Neural cell (in vitro differentiated cells): Measurements from ENCODE around the gene MINDY4. TPM values are rescaled to one million over a fixed set of nuclear protein-coding genes. Genes with fewer than 3 reads are reported as not detected.

Experiments
- H2AFZ ChIP-seq: fragments of 200-600, 300-800 bp; sonication (generic), shearing (Covaris generic); 2 replicates; pipeline ENCODE4 v1.6.0; 2014; ENCODE audit warnings: low read depth, mild to moderate bottlenecking, antibody characterized with exemption, low read length, moderate library complexity
- H3F3A ChIP-seq: fragments of 200-600 bp; shearing (Covaris generic); 2 replicates; pipeline ENCODE4 v1.6.1; 2016; ENCODE audit warnings: mild to moderate bottlenecking, moderate library complexity, mixed read lengths, antibody characterized with exemption, low read length; ENCODE audit not compliant: insufficient read depth, poor library complexity, severe bottlenecking
- H3K27ac ChIP-seq: fragments of 200-600, 300-800 bp; sonication (generic), shearing (Covaris generic); 2 replicates; pipeline ENCODE4 v1.5.1; 2014; ENCODE audit warnings: mild to moderate bottlenecking, low read length, moderate library complexity
- H3K27me3 ChIP-seq: fragments of 300-800, 200-600 bp; sonication (generic), shearing (Covaris generic); 2 replicates; pipeline ENCODE4 v1.6.0; 2014; ENCODE audit warnings: mild to moderate bottlenecking, low read depth, low read length, moderate library complexity; ENCODE audit not compliant: insufficient read depth
- H3K36me3 ChIP-seq: fragments of 300-800, 200-600 bp; sonication (generic), shearing (Covaris generic); 2 replicates; pipeline ENCODE4 v1.5.1; 2014; ENCODE audit warnings: mild to moderate bottlenecking, antibody characterized with exemption, low read length, moderate library complexity; ENCODE audit not compliant: insufficient read depth
- H3K4me2 ChIP-seq: fragments of 300-800, 200-600 bp; sonication (generic), shearing (Covaris generic); 2 replicates; pipeline ENCODE4 v1.6.0; 2014; ENCODE audit warnings: mild to moderate bottlenecking, low read length
- H3K4me3 ChIP-seq: fragments of 300-800, 200-600 bp; sonication (generic), shearing (Covaris generic); 2 replicates; pipeline ENCODE4 v1.5.1; 2014; ENCODE audit warnings: mild to moderate bottlenecking, low read length, moderate library complexity
- H3K79me2 ChIP-seq: fragments of 200-600 bp; shearing (Covaris generic); replicated peaks from 2 replicates; pipeline ENCODE4 v1.6.0; 2014; ENCODE audit warnings: mild to moderate bottlenecking, low read length, moderate library complexity; ENCODE audit not compliant: insufficient read depth
- H3K9ac ChIP-seq: fragments of 300-800, 200-600 bp; sonication (generic), shearing (Covaris generic); 2 replicates; pipeline ENCODE4 v1.6.1; 2016; ENCODE audit warnings: mild to moderate bottlenecking, low read length, mixed read lengths
- H3K9me2 ChIP-seq: fragments of 200-600 bp; shearing (Covaris generic); 2 replicates; pipeline ENCODE4 v1.6.1; 2016; ENCODE audit warnings: mild to moderate bottlenecking, low read length, mixed read lengths; ENCODE audit not compliant: insufficient read depth
- H3K9me3 ChIP-seq: fragments of 200-600, 300-800 bp; sonication (generic), shearing (Covaris generic); 2 replicates; pipeline ENCODE4 v1.6.1; 2016; ENCODE audit warnings: mild to moderate bottlenecking, mixed run types, low read length, moderate library complexity, mixed read lengths
- H4K20me1 ChIP-seq: fragments of 200-600 bp; shearing (Covaris generic); 2 replicates; pipeline ENCODE4 v1.6.1; 2016; ENCODE audit warnings: mild to moderate bottlenecking, mixed run types; ENCODE audit not compliant: insufficient read depth
- EP300 ChIP-seq: fragments of 450-650 bp; conservative IDR thresholded peaks from 2 replicates; pipeline ENCODE4 v1.6.1; 2014; ENCODE audit warnings: antibody characterized with exemption, mild to moderate bottlenecking, moderate library complexity; ENCODE audit not compliant: poor library complexity, severe bottlenecking
- EZH2 ChIP-seq: fragments of 200-600, 300-800 bp; shearing (Covaris generic), sonication (generic); IDR thresholded peaks from 2 replicates; pipeline ENCODE4 v1.6.1; 2014; ENCODE audit warnings: antibody characterized with exemption, low read length, borderline replicate concordance, mild to moderate bottlenecking; ENCODE audit not compliant: insufficient read depth, poor library complexity, severe bottlenecking
- MXI1 ChIP-seq: fragments of 450-650 bp; conservative IDR thresholded peaks from 2 replicates; pipeline ENCODE4 v1.6.1; 2014; ENCODE audit warnings: antibody characterized with exemption, mild to moderate bottlenecking; ENCODE audit not compliant: poor library complexity, severe bottlenecking
- POLR2AphosphoS5 ChIP-seq: IDR thresholded peaks from 2 replicates; pipeline ENCODE4 v1.6.1; 2012
- RAD21 ChIP-seq: fragments of 450-650 bp; conservative IDR thresholded peaks from 2 replicates; pipeline ENCODE4 v1.6.1; 2014; ENCODE audit warnings: antibody characterized with exemption, mild to moderate bottlenecking, moderate library complexity
- SMC3 ChIP-seq: fragments of 450-650 bp; conservative IDR thresholded peaks from 2 replicates; pipeline ENCODE4 v1.6.1; 2014; ENCODE audit warnings: antibody characterized with exemption, mild to moderate bottlenecking, moderate library complexity; ENCODE audit not compliant: poor library complexity
- TAF1 ChIP-seq: IDR thresholded peaks from 2 replicates; pipeline ENCODE4 v1.6.1; 2012; ENCODE audit warnings: low read depth
- polyA plus RNA-seq: library from polyadenylated mRNA; depleted of rRNA; stranded (reverse); fragments of >200 nt; gene quantifications from 2 replicates; pipeline ENCODE4 v1.2.3, GENCODE V29; 2014
- TF ChIP-seq, protein P1 (sequence below): IDR thresholded peaks from 2 replicates; pipeline ENCODE4 v1.6.1; 2012; ENCODE audit warnings: borderline replicate concordance
- TF ChIP-seq, protein P2 (sequence below): fragments of 450-650 bp; IDR thresholded peaks from 2 replicates; pipeline ENCODE4 v1.5.1; 2014; ENCODE audit warnings: antibody characterized with exemption, mild to moderate bottlenecking, moderate library complexity; ENCODE audit not compliant: poor library complexity, severe bottlenecking

MINDY4 gene
- polyA plus RNA-seq, 1 donor from 2014 or later, result 1.0 TPM

DNA sequence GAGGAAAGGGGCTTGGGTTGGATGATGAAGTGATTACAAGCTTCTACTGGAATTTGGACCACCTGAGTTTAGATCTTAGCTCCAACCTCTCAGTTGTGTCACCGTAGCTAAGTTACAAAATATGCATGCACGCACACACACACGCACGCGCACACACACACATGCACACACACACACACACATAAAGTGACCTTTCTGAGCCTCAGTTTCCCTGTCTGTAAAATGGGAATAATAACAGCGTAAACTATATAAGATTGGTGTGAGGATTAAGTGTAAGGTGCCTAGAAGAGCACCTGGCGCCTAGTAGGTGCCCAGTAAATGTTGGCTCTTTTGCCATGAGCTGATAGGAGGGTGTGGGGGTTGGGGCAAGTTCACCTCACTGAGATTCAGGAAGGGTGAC, 127.8 kb downstream of the MINDY4 start:
- H2AFZ ChIP-seq, result no peak overlapping the region
- no peak overlapping the region for H3K4me2 ChIP-seq
- no peak for TF ChIP-seq POLR2AphosphoS5

GRCh38 chr7:30899630-30900029, 128.4 kb downstream of the MINDY4 start:
- H3K27ac ChIP-seq, result no peak overlapping the region
- no peak overlapping the region for H2AFZ ChIP-seq
- H3K9me2 ChIP-seq, result no peaks in the 10 kb centered on the region
- no peak overlapping the region for H3K4me3 ChIP-seq
- no peaks in the 10 kb centered on the region for H3F3A ChIP-seq
- no peaks in the 10 kb centered on the region for H3K36me3 ChIP-seq
- H3K9ac ChIP-seq, result no peak overlapping the region
- no peaks in the 10 kb centered on the region for H4K20me1 ChIP-seq
- no peak overlapping the region for H3K4me2 ChIP-seq
- TF ChIP-seq TAF1, result no peak
- no peak for TF ChIP-seq EP300
- TF ChIP-seq RAD21, result no peak
- TF ChIP-seq, protein P1, sequence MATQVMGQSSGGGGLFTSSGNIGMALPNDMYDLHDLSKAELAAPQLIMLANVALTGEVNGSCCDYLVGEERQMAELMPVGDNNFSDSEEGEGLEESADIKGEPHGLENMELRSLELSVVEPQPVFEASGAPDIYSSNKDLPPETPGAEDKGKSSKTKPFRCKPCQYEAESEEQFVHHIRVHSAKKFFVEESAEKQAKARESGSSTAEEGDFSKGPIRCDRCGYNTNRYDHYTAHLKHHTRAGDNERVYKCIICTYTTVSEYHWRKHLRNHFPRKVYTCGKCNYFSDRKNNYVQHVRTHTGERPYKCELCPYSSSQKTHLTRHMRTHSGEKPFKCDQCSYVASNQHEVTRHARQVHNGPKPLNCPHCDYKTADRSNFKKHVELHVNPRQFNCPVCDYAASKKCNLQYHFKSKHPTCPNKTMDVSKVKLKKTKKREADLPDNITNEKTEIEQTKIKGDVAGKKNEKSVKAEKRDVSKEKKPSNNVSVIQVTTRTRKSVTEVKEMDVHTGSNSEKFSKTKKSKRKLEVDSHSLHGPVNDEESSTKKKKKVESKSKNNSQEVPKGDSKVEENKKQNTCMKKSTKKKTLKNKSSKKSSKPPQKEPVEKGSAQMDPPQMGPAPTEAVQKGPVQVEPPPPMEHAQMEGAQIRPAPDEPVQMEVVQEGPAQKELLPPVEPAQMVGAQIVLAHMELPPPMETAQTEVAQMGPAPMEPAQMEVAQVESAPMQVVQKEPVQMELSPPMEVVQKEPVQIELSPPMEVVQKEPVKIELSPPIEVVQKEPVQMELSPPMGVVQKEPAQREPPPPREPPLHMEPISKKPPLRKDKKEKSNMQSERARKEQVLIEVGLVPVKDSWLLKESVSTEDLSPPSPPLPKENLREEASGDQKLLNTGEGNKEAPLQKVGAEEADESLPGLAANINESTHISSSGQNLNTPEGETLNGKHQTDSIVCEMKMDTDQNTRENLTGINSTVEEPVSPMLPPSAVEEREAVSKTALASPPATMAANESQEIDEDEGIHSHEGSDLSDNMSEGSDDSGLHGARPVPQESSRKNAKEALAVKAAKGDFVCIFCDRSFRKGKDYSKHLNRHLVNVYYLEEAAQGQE, result no peak
- TF ChIP-seq, protein P2, sequence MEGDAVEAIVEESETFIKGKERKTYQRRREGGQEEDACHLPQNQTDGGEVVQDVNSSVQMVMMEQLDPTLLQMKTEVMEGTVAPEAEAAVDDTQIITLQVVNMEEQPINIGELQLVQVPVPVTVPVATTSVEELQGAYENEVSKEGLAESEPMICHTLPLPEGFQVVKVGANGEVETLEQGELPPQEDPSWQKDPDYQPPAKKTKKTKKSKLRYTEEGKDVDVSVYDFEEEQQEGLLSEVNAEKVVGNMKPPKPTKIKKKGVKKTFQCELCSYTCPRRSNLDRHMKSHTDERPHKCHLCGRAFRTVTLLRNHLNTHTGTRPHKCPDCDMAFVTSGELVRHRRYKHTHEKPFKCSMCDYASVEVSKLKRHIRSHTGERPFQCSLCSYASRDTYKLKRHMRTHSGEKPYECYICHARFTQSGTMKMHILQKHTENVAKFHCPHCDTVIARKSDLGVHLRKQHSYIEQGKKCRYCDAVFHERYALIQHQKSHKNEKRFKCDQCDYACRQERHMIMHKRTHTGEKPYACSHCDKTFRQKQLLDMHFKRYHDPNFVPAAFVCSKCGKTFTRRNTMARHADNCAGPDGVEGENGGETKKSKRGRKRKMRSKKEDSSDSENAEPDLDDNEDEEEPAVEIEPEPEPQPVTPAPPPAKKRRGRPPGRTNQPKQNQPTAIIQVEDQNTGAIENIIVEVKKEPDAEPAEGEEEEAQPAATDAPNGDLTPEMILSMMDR, result no peak
- no peak for TF ChIP-seq EZH2
- no peak for TF ChIP-seq MXI1
- no peak for TF ChIP-seq SMC3
- no peak for TF ChIP-seq POLR2AphosphoS5
- H3K27me3 ChIP-seq, result no peaks in the 10 kb centered on the region
- no peaks in the 10 kb centered on the region for H3K79me2 ChIP-seq
- no peaks in the 10 kb centered on the region for H3K9me3 ChIP-seq

More for the DNA sequence above, 127.8 kb downstream of the MINDY4 start:
- Histone ChIP-seq H3K27ac (no peak overlapping the region), H3K79me2 (no peaks in the 10 kb centered on the region), H3K9ac (no peak overlapping the region), H3K36me3 (no peaks in the 10 kb centered on the region), H3K4me3 (no peak overlapping the region), H3K27me3 (no peaks in the 10 kb centered on the region), H3K9me3 (no peaks in the 10 kb centered on the region), H3K9me2 (no peaks in the 10 kb centered on the region), H4K20me1 (no peaks in the 10 kb centered on the region), H3F3A (no peaks in the 10 kb centered on the region)

GRCh38 chr7:30900053-30900452, 128.8 kb downstream of the MINDY4 start:
- no peaks in the 10 kb centered on the region for H3K27me3 ChIP-seq
- no peak overlapping the region for H3K4me2 ChIP-seq
- no peak for TF ChIP-seq SMC3
- TF ChIP-seq EZH2, result no peak
- no peak for TF ChIP-seq MXI1
- TF ChIP-seq EP300, result no peak
- TF ChIP-seq RAD21, result no peak
- TF ChIP-seq TAF1, result no peak
- TF ChIP-seq, protein P1, result no peak
- TF ChIP-seq, protein P2, result no peak
- TF ChIP-seq POLR2AphosphoS5, result no peak
- no peaks in the 10 kb centered on the region for H3K9me3 ChIP-seq
- H3K79me2 ChIP-seq, result no peaks in the 10 kb centered on the region
- no peaks in the 10 kb centered on the region for H3K36me3 ChIP-seq
- H3K9ac ChIP-seq, result no peak overlapping the region
- no peak overlapping the region for H3K4me3 ChIP-seq
- H4K20me1 ChIP-seq, result no peaks in the 10 kb centered on the region
- H3K9me2 ChIP-seq, result no peaks in the 10 kb centered on the region
- H3F3A ChIP-seq, result no peaks in the 10 kb centered on the region
- H2AFZ ChIP-seq, result no peak overlapping the region
- H3K27ac ChIP-seq, result no peak overlapping the region
